ENCODE results near the gene DDR1.
"Not testable (repeated sequence)": the region's sequence is repeated elsewhere in the genome, so short reads cannot be mapped to it uniquely, and the experiment has no call there.

- not testable (repeated sequence) for TF ChIP-seq POLR2A, CTCF (IDR thresholded peaks at IDR 0.05)
These were observed 23.0 kb downstream of the DDR1 start for GRCh38 chr6:30907290-30907757.

Data from tibial nerve (tissue), 3 donors.